HEK293 (cell line): ENCODE measurements around the gene TMEM127.

ENCODE experiments used
- CTCF ChIP-seq: fragments of 450-650 bp; formaldehyde crosslinking; IDR thresholded peaks from 2 replicates; pipeline ENCODE4 v1.5.1; 2016; ENCODE audit warnings: missing biosample characterization, missing genetic modification characterization
- SALL2 ChIP-seq: fragments of 450-650 bp; formaldehyde crosslinking; IDR thresholded peaks from 2 replicates; pipeline ENCODE4 v1.5.0; 2017; ENCODE audit warnings: missing biosample characterization, mild to moderate bottlenecking, missing genetic modification characterization, borderline replicate concordance
- ZNF138 ChIP-seq: fragments of 450-650 bp; formaldehyde crosslinking; IDR thresholded peaks from 2 replicates; pipeline ENCODE4 v1.5.1; 2016; ENCODE audit warnings: missing biosample characterization, missing genetic modification characterization, borderline replicate concordance
- ZNF350 ChIP-seq: fragments of 450-650 bp; formaldehyde crosslinking; IDR thresholded peaks from 2 replicates; pipeline ENCODE4 v1.5.0; 2017; ENCODE audit warnings: missing biosample characterization, mild to moderate bottlenecking, missing genetic modification characterization
- ZNF629 ChIP-seq: fragments of 450-650 bp; formaldehyde crosslinking; IDR thresholded peaks from 2 replicates; pipeline ENCODE4 v1.5.1; 2017; ENCODE audit warnings: missing biosample characterization, missing genetic modification characterization
- ZNF645 ChIP-seq: fragments of 450-650 bp; formaldehyde crosslinking; IDR thresholded peaks from 2 replicates; pipeline ENCODE4; 2016; ENCODE audit warnings: missing biosample characterization, missing genetic modification characterization

- TF ChIP-seq ZNF138 (tag by site-specific recombination) (no peak), CTCF (tag by site-specific recombination) (no peak), ZNF350 (no peak), ZNF645 (tag by site-specific recombination) (no peak), SALL2 (tag by site-specific recombination) (no peak), ZNF629 (no peak)
Measured at GRCh38 chr2:96204836-96205624, 60.8 kb downstream of the TMEM127 start.
